SU-DHL-6 (cell line): ENCODE data around the gene PDCL3.

Experiments used
- H2AFZ ChIP-seq: fragments of 200-600 bp; sonication (generic); 2 replicates; pipeline ENCODE4 v1.6.1; 2014; ENCODE audit warnings: low read depth, mild to moderate bottlenecking, moderate library complexity, mixed read lengths, antibody characterized with exemption, low read length; ENCODE audit not compliant: severe bottlenecking
- H3F3A ChIP-seq: fragments of 200-600 bp; shearing (Covaris generic); 2 replicates; pipeline ENCODE4 v1.6.0; 2016; ENCODE audit warnings: antibody characterized with exemption, mild to moderate bottlenecking; ENCODE audit not compliant: insufficient read depth
- H3K27ac ChIP-seq: fragments of 200-600 bp; sonication (generic); 2 replicates; pipeline ENCODE4 v1.5.1; 2016; ENCODE audit warnings: low read depth, mild to moderate bottlenecking, low read length, moderate library complexity, mixed read lengths
- H3K27me3 ChIP-seq: fragments of 200-600 bp; sonication (generic), shearing (Covaris generic); 2 replicates; pipeline ENCODE4 v1.6.0; 2014; ENCODE audit warnings: mild to moderate bottlenecking, low read length
- H3K36me3 ChIP-seq: fragments of 200-600 bp; sonication (generic); 2 replicates; pipeline ENCODE4 v1.6.1; 2014; ENCODE audit warnings: mild to moderate bottlenecking, low read length, mixed read lengths
- H3K4me2 ChIP-seq: fragments of 300-600, 200-600 bp; shearing (Covaris generic), sonication (generic); 2 replicates; pipeline ENCODE4 v1.6.0; 2014; ENCODE audit warnings: low read length, low read depth, mild to moderate bottlenecking; ENCODE audit not compliant: poor library complexity, severe bottlenecking
- H3K4me3 ChIP-seq: fragments of 200-600 bp; sonication (generic); 2 replicates; pipeline ENCODE4 v1.5.1; 2014; ENCODE audit warnings: antibody characterized with exemption, low read length, mild to moderate bottlenecking, mixed read lengths; ENCODE audit not compliant: insufficient read depth, poor library complexity, severe bottlenecking
- H3K79me2 ChIP-seq: fragments of 200-600 bp; sonication (generic); 2 replicates; pipeline ENCODE4 v1.6.1; 2014; ENCODE audit warnings: mild to moderate bottlenecking, low read length, moderate library complexity; ENCODE audit not compliant: insufficient read depth
- H3K9ac ChIP-seq: fragments of 200-600 bp; sonication (generic); 2 replicates; pipeline ENCODE4 v1.7.0; 2014; ENCODE audit warnings: mild to moderate bottlenecking, low read length
- H3K9me2 ChIP-seq: fragments of 200-600 bp; sonication (generic); replicated peaks from 2 replicates; pipeline ENCODE4 v1.6.1; 2014; ENCODE audit warnings: low read length; ENCODE audit not compliant: insufficient read depth
- H3K9me3 ChIP-seq: fragments of 200-600 bp; sonication (generic); 2 replicates; pipeline ENCODE4 v1.6.1; 2014; ENCODE audit warnings: low read length, mixed read lengths; ENCODE audit not compliant: insufficient read depth
- H4K20me1 ChIP-seq: fragments of 200-600 bp; sonication (generic); 2 replicates; pipeline ENCODE4 v1.6.1; 2014; ENCODE audit warnings: low read depth, mild to moderate bottlenecking, antibody characterized with exemption, low read length, moderate library complexity, mixed read lengths
- EZH2phosphoT487 ChIP-seq: fragments of 200-600 bp; sonication (generic), shearing (Covaris generic); conservative IDR thresholded peaks from 2 replicates; pipeline ENCODE4 v1.6.1; 2018; ENCODE audit warnings: mild to moderate bottlenecking, antibody characterized with exemption, low read length, moderate library complexity, mixed read lengths
- TF ChIP-seq, protein P1 (sequence below): fragments of 200-600 bp; sonication (generic); IDR thresholded peaks from one replicate; pipeline ENCODE4 v1.5.1; 2017; ENCODE audit warnings: antibody characterized with exemption, mild to moderate bottlenecking, low read length, moderate library complexity; ENCODE audit not compliant: insufficient read depth, poor library complexity, severe bottlenecking

The PDCL3 gene

DNA sequence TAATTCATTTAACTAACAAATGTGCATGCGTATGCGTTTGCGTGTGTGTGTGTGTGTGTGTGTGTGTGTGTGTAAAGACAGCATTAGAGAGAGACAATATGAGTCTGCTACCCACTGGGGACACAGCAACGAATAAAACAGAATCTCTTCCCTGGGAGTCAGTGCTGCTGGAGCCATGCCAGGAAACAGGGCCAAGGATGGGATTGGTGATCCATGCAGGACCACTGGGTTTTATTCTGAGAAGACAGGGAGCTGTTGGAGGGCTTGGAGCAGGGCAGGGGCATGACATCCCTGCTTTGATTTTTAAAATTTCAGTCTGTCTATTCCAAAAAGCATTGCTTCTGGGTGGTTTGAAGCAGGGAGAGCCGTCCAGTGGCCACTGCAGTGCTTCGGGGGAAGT, 62.9 kb downstream of the PDCL3 start:
- no peak for TF ChIP-seq EZH2phosphoT487
- TF ChIP-seq, protein P1, sequence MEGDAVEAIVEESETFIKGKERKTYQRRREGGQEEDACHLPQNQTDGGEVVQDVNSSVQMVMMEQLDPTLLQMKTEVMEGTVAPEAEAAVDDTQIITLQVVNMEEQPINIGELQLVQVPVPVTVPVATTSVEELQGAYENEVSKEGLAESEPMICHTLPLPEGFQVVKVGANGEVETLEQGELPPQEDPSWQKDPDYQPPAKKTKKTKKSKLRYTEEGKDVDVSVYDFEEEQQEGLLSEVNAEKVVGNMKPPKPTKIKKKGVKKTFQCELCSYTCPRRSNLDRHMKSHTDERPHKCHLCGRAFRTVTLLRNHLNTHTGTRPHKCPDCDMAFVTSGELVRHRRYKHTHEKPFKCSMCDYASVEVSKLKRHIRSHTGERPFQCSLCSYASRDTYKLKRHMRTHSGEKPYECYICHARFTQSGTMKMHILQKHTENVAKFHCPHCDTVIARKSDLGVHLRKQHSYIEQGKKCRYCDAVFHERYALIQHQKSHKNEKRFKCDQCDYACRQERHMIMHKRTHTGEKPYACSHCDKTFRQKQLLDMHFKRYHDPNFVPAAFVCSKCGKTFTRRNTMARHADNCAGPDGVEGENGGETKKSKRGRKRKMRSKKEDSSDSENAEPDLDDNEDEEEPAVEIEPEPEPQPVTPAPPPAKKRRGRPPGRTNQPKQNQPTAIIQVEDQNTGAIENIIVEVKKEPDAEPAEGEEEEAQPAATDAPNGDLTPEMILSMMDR = no peak
- Histone ChIP-seq H3K4me3 (no peak overlapping the region), H4K20me1 (no peaks in the 10 kb centered on the region), H3K27ac (no peak overlapping the region), H3K79me2 (no peaks in the 10 kb centered on the region), H3K4me2 (no peak overlapping the region), H3K9me2 (no peaks in the 10 kb centered on the region), H3K9ac (no peak overlapping the region), H3F3A (no peaks in the 10 kb centered on the region), H3K27me3 (no peaks in the 10 kb centered on the region), H3K9me3 (no peaks in the 10 kb centered on the region), H2AFZ (no peak overlapping the region), H3K36me3 (no peaks in the 10 kb centered on the region)
